Activated CD4-positive, alpha-beta T cell treated with anti-CD3 and anti-CD28 coated beads, Interleukin-2, amount 10 ng/mL, durations not matched to agents 7 days and 5 days (primary cell): Measurements from ENCODE around the gene GRID2. TPM values are rescaled to one million over a fixed set of nuclear protein-coding genes. Genes with fewer than 3 reads are reported as not detected.

Source experiments
- CTCF ChIA-PET: fragments of 350-600 bp; sonication (Branson Sonifier 250); formaldehyde crosslinking; loops from one replicate; lab custom pipeline; 2021; ENCODE audit warnings: antibody characterized with exemption; lab: Charles Lee
- POLR2A ChIA-PET: fragments of 350-600 bp; sonication (Branson Sonifier 250); formaldehyde crosslinking; loops from one replicate; lab custom pipeline; 2021; ENCODE audit warnings: antibody characterized with exemption; lab: Charles Lee
- DNase-seq: peaks from one replicate; pipeline ENCODE4 v3.0.0-alpha.2; 2020
- H3K27ac Mint-ChIP-seq: one replicate; pipeline ENCODE4 v1.8.0; 2021; ENCODE audit warnings: mild to moderate bottlenecking, moderate library complexity, mixed read lengths
- H3K27me3 Mint-ChIP-seq: one replicate; pipeline ENCODE4 v1.8.0; 2021; ENCODE audit warnings: mixed read lengths
- H3K36me3 Mint-ChIP-seq: one replicate; pipeline ENCODE4 v1.8.0; 2021; ENCODE audit warnings: low read depth, mixed read lengths
- H3K4me1 Mint-ChIP-seq: one replicate; pipeline ENCODE4 v1.8.0; 2021; ENCODE audit warnings: mixed read lengths
- H3K4me3 Mint-ChIP-seq: one replicate; pipeline ENCODE4 v1.8.0; 2021; ENCODE audit warnings: mild to moderate bottlenecking, moderate library complexity, mixed read lengths
- H3K9me3 Mint-ChIP-seq: one replicate; pipeline ENCODE4 v1.8.0; 2021; ENCODE audit warnings: mixed read lengths
- total RNA-seq, 2 experiments: library from RNA; stranded (reverse); gene quantifications; one replicate each; pipeline ENCODE4 v1.2.3, GENCODE V29; 2021

The GRID2 gene
- total RNA-seq, 2 experiments from 2014 or later, result not detected

- no peak for DNase-seq
- H3K36me3 Mint-ChIP-seq, result no peaks in the 10 kb centered on the region
- no peak overlapping the region for H3K4me3 Mint-ChIP-seq
- H3K4me1 Mint-ChIP-seq, result no peaks in the 10 kb centered on the region
- ChIA-PET POLR2A (no interaction called here), CTCF (no interaction called here)
- H3K9me3 Mint-ChIP-seq, result no peaks in the 10 kb centered on the region
- no peaks in the 10 kb centered on the region for H3K27me3 Mint-ChIP-seq
- H3K27ac Mint-ChIP-seq, result no peak overlapping the region
Measured at GRCh38 chr4:92994727-92995126, 691.0 kb downstream of the GRID2 start.

GRCh38 chr4:92996533-92996932 lies 692.8 kb downstream of the GRID2 start:
- no peaks in the 10 kb centered on the region for H3K4me1 Mint-ChIP-seq
- H3K27ac Mint-ChIP-seq, result no peak overlapping the region
- CTCF ChIA-PET, result no interaction called here
- POLR2A ChIA-PET, result no interaction called here
- DNase-seq, result no peak
- H3K9me3 Mint-ChIP-seq, result no peaks in the 10 kb centered on the region
- H3K36me3 Mint-ChIP-seq, result no peaks in the 10 kb centered on the region
- H3K4me3 Mint-ChIP-seq, result no peak overlapping the region
- no peaks in the 10 kb centered on the region for H3K27me3 Mint-ChIP-seq

- no peak for DNase-seq
- Mint-ChIP-seq H3K4me1 (no peaks in the 10 kb centered on the region), H3K36me3 (no peaks in the 10 kb centered on the region), H3K27ac (no peak overlapping the region), H3K27me3 (no peaks in the 10 kb centered on the region), H3K9me3 (no peaks in the 10 kb centered on the region), H3K4me3 (no peak overlapping the region)
- ChIA-PET POLR2A (no interaction called here), CTCF (no interaction called here)
Measured at GRCh38 chr4:93000910-93001309, 697.1 kb downstream of the GRID2 start.

GRCh38 chr4:93002240-93002639 lies 698.5 kb downstream of the GRID2 start:
- H3K4me1 Mint-ChIP-seq, result no peaks in the 10 kb centered on the region
- H3K27me3 Mint-ChIP-seq, result no peaks in the 10 kb centered on the region

GRCh38 chr4:93016350-93016749 lies 712.6 kb downstream of the GRID2 start:
- no peak for DNase-seq
- Mint-ChIP-seq H3K36me3 (no peaks in the 10 kb centered on the region), H3K27me3 (no peaks in the 10 kb centered on the region), H3K9me3 (no peaks in the 10 kb centered on the region), H3K27ac (no peak overlapping the region), H3K4me3 (no peak overlapping the region), H3K4me1 (no peaks in the 10 kb centered on the region)
- CTCF ChIA-PET, result no interaction called here
- POLR2A ChIA-PET, result no interaction called here

More at GRCh38 chr4:93002240-93002639, 698.5 kb downstream of the GRID2 start:
- ChIA-PET CTCF (no interaction called here), POLR2A (no interaction called here)
- no peak overlapping the region for H3K4me3 Mint-ChIP-seq
- H3K36me3 Mint-ChIP-seq, result no peaks in the 10 kb centered on the region
- H3K27ac Mint-ChIP-seq, result no peak overlapping the region
- DNase-seq, result no peak
- H3K9me3 Mint-ChIP-seq, result no peaks in the 10 kb centered on the region

- CTCF ChIA-PET, result no interaction called here
- Mint-ChIP-seq H3K27ac (no peak overlapping the region), H3K9me3 (no peaks in the 10 kb centered on the region), H3K27me3 (no peaks in the 10 kb centered on the region), H3K36me3 (no peaks in the 10 kb centered on the region), H3K4me3 (no peak overlapping the region), H3K4me1 (no peaks in the 10 kb centered on the region)
- no peak for DNase-seq
- POLR2A ChIA-PET, result no interaction called here
Measured at GRCh38 chr4:93018243-93018642, 714.5 kb downstream of the GRID2 start.

GRCh38 chr4:93018806-93019205 lies 715.0 kb downstream of the GRID2 start:
- CTCF ChIA-PET, result no interaction called here
- H3K36me3 Mint-ChIP-seq, result no peaks in the 10 kb centered on the region
- H3K9me3 Mint-ChIP-seq, result no peaks in the 10 kb centered on the region
- POLR2A ChIA-PET, result no interaction called here
- H3K27ac Mint-ChIP-seq, result no peak overlapping the region
- H3K4me3 Mint-ChIP-seq, result no peak overlapping the region
- H3K27me3 Mint-ChIP-seq, result no peaks in the 10 kb centered on the region
- DNase-seq, result no peak
- no peaks in the 10 kb centered on the region for H3K4me1 Mint-ChIP-seq

- no peaks in the 10 kb centered on the region for H3K36me3 Mint-ChIP-seq
- no peaks in the 10 kb centered on the region for H3K4me1 Mint-ChIP-seq
- POLR2A ChIA-PET, result no interaction called here
- H3K4me3 Mint-ChIP-seq, result no peak overlapping the region
- CTCF ChIA-PET, result no interaction called here
- DNase-seq, result no peak
- H3K9me3 Mint-ChIP-seq, result no peaks in the 10 kb centered on the region
- no peaks in the 10 kb centered on the region for H3K27me3 Mint-ChIP-seq
- H3K27ac Mint-ChIP-seq, result no peak overlapping the region
Measured at GRCh38 chr4:93029769-93030168, 726.0 kb downstream of the GRID2 start.

- Mint-ChIP-seq H3K27ac (no peak overlapping the region), H3K4me3 (no peak overlapping the region), H3K27me3 (no peaks in the 10 kb centered on the region), H3K9me3 (no peaks in the 10 kb centered on the region), H3K4me1 (no peaks in the 10 kb centered on the region), H3K36me3 (no peaks in the 10 kb centered on the region)
- no peak for DNase-seq
- ChIA-PET POLR2A (no interaction called here), CTCF (no interaction called here)
Measured at GRCh38 chr4:93030670-93031069, 726.9 kb downstream of the GRID2 start.

- no peaks in the 10 kb centered on the region for H3K36me3 Mint-ChIP-seq
- ChIA-PET POLR2A (no interaction called here), CTCF (no interaction called here)
- no peak overlapping the region for H3K27ac Mint-ChIP-seq
- H3K27me3 Mint-ChIP-seq, result no peaks in the 10 kb centered on the region
- H3K9me3 Mint-ChIP-seq, result no peaks in the 10 kb centered on the region
- H3K4me3 Mint-ChIP-seq, result no peak overlapping the region
- H3K4me1 Mint-ChIP-seq, result no peaks in the 10 kb centered on the region
- no peak for DNase-seq
Measured at GRCh38 chr4:93031431-93032098, 727.8 kb downstream of the GRID2 start.

GRCh38 chr4:93042746-93043145 lies 739.0 kb downstream of the GRID2 start:
- Mint-ChIP-seq H3K36me3 (no peaks in the 10 kb centered on the region), H3K9me3 (no peaks in the 10 kb centered on the region), H3K4me1 (no peaks in the 10 kb centered on the region), H3K4me3 (no peak overlapping the region), H3K27me3 (no peaks in the 10 kb centered on the region), H3K27ac (no peak overlapping the region)
- DNase-seq, result no peak
- ChIA-PET CTCF (interaction anchor here (0.7 kb wide), 1 partner anchor 19 kb away, joined by 3 read pairs; no protein-coding TSS in a partner anchor), POLR2A (no interaction called here)

GRCh38 chr4:93053140-93053539 lies 749.4 kb downstream of the GRID2 start:
- CTCF ChIA-PET, result no interaction called here
- POLR2A ChIA-PET, result no interaction called here
- no peak overlapping the region for H3K4me3 Mint-ChIP-seq

GRCh38 chr4:93061826-93062225 lies 758.1 kb downstream of the GRID2 start:
- no peaks in the 10 kb centered on the region for H3K27me3 Mint-ChIP-seq
- no peak overlapping the region for H3K27ac Mint-ChIP-seq
- no peak for DNase-seq
- no peak overlapping the region for H3K4me3 Mint-ChIP-seq
- H3K9me3 Mint-ChIP-seq, result no peaks in the 10 kb centered on the region
- no peaks in the 10 kb centered on the region for H3K36me3 Mint-ChIP-seq
- POLR2A ChIA-PET, result no interaction called here
- CTCF ChIA-PET, result no interaction called here
- no peaks in the 10 kb centered on the region for H3K4me1 Mint-ChIP-seq

More at GRCh38 chr4:93053140-93053539, 749.4 kb downstream of the GRID2 start:
- Mint-ChIP-seq H3K36me3 (no peaks in the 10 kb centered on the region), H3K4me1 (no peaks in the 10 kb centered on the region), H3K27me3 (no peaks in the 10 kb centered on the region), H3K27ac (no peak overlapping the region), H3K9me3 (no peaks in the 10 kb centered on the region)
- no peak for DNase-seq

- POLR2A ChIA-PET, result no interaction called here
Measured at GRCh38 chr4:93063325-93063724, 759.6 kb downstream of the GRID2 start.

More at GRCh38 chr4:93063325-93063724, 759.6 kb downstream of the GRID2 start:
- CTCF ChIA-PET, result no interaction called here
- Mint-ChIP-seq H3K9me3 (no peaks in the 10 kb centered on the region), H3K27me3 (no peaks in the 10 kb centered on the region), H3K4me1 (no peaks in the 10 kb centered on the region), H3K36me3 (no peaks in the 10 kb centered on the region), H3K27ac (no peak overlapping the region), H3K4me3 (no peak overlapping the region)
- DNase-seq, result no peak
